GM18499 (cell line): ENCODE results near the gene COL23A1.

Experiments used
- ATAC-seq: cut with Tn5 transposase; IDR thresholded peaks from one replicate; pipeline ENCODE4 v1.9.1; 2021; ENCODE audit warnings: moderate number of reproducible peaks; ENCODE audit not compliant: insufficient read depth, unreplicated experiment

COL23A1 gene

GRCh38 chr5:178466342-178466741 lies 123.9 kb downstream of the COL23A1 start:
- ATAC-seq = no peak

- no peak for ATAC-seq
Measured at GRCh38 chr5:178465861-178466288, 124.3 kb downstream of the COL23A1 start.

- no peak for ATAC-seq
Measured at GRCh38 chr5:178465228-178465860, 124.8 kb downstream of the COL23A1 start.

- ATAC-seq = no peak
Measured at GRCh38 chr5:178464431-178465048, 125.7 kb downstream of the COL23A1 start.

GRCh38 chr5:178463321-178464155 lies 126.7 kb downstream of the COL23A1 start:
- ATAC-seq = no peak

- ATAC-seq = no peak
Measured at GRCh38 chr5:178462816-178463215, 127.4 kb downstream of the COL23A1 start.

- ATAC-seq = no peak
Measured at GRCh38 chr5:178462076-178462475, 128.1 kb downstream of the COL23A1 start.

GRCh38 chr5:178461004-178461730 lies 129.0 kb downstream of the COL23A1 start:
- no peak for ATAC-seq

- ATAC-seq = no peak
Measured at GRCh38 chr5:178460598-178460997, 129.6 kb downstream of the COL23A1 start.

- ATAC-seq = no peak
Measured at GRCh38 chr5:178460174-178460573, 130.0 kb downstream of the COL23A1 start.

- no peak for ATAC-seq
Measured at GRCh38 chr5:178458140-178458539, 132.1 kb downstream of the COL23A1 start.

- ATAC-seq = no peak
Measured at GRCh38 chr5:178457471-178457870, 132.7 kb downstream of the COL23A1 start.

GRCh38 chr5:178455480-178455835 lies 134.7 kb downstream of the COL23A1 start:
- no peak for ATAC-seq

- ATAC-seq = no peak
Measured at GRCh38 chr5:178454821-178455479, 135.2 kb downstream of the COL23A1 start.

- ATAC-seq = no peak
Measured at GRCh38 chr5:178454303-178454702, 135.9 kb downstream of the COL23A1 start.

- no peak for ATAC-seq
Measured at GRCh38 chr5:178453224-178453623, 137.0 kb downstream of the COL23A1 start.

- no peak for ATAC-seq
Measured at GRCh38 chr5:178450121-178451028, 139.8 kb downstream of the COL23A1 start.

GRCh38 chr5:178449163-178450070 lies 140.8 kb downstream of the COL23A1 start:
- ATAC-seq = no peak
